SH-SY5Y (cell line): Measurements from ENCODE around the gene ACOT7.

Experiments
- GATA2 ChIP-seq: IDR thresholded peaks from 2 replicates; pipeline ENCODE4 v1.6.1; 2011; ENCODE audit warnings: mild to moderate bottlenecking, low read depth, low read length
- GATA3 ChIP-seq: IDR thresholded peaks from 2 replicates; pipeline ENCODE4 v1.6.1; 2011; ENCODE audit warnings: low read depth, mild to moderate bottlenecking, low read length, moderate library complexity

- no peak for TF ChIP-seq GATA3
- TF ChIP-seq GATA2, result no peak
These were observed 90.1 kb downstream of the ACOT7 start for GRCh38 chr1:6303397-6304012.
